ENCODE data around the gene SYN1. TPM values are rescaled to one million over a fixed set of nuclear protein-coding genes. Genes with fewer than 3 reads are reported as not detected.

SYN1 gene
- total and polyA plus RNA-seq, 12 donors = 0.12 to 16.5 (median 3.8) TPM; not detected in 1

- no peak for DNase-seq
- peaks cover 0 to 14% of the 10 kb centered on the region in 2 donors for H3K36me3 ChIP-seq (replicated peaks in 1 of 2)
- WGBS, 4 donors = 57 to 67% (median 61%) methylated on average over 12 of the region's 12 CpGs
- intact Hi-C loops (cut with DNase I) = loop anchor here in 1 of 2 donors (10.0 kb wide), 1 partner anchor 80 kb away; the partner anchor contains the start of gene ARAF
- H3K27me3 ChIP-seq = no peaks in the 10 kb centered on the region
- no peak overlapping the region for H3K4me3 ChIP-seq
- H3K4me1 ChIP-seq (replicated peaks in 1 of 2) = peaks cover 0 to 16% of the 10 kb centered on the region in 2 donors
- TF ChIP-seq POLR2A (IDR thresholded peaks at IDR 0.05) = no peak
- TF ChIP-seq, protein P1, sequence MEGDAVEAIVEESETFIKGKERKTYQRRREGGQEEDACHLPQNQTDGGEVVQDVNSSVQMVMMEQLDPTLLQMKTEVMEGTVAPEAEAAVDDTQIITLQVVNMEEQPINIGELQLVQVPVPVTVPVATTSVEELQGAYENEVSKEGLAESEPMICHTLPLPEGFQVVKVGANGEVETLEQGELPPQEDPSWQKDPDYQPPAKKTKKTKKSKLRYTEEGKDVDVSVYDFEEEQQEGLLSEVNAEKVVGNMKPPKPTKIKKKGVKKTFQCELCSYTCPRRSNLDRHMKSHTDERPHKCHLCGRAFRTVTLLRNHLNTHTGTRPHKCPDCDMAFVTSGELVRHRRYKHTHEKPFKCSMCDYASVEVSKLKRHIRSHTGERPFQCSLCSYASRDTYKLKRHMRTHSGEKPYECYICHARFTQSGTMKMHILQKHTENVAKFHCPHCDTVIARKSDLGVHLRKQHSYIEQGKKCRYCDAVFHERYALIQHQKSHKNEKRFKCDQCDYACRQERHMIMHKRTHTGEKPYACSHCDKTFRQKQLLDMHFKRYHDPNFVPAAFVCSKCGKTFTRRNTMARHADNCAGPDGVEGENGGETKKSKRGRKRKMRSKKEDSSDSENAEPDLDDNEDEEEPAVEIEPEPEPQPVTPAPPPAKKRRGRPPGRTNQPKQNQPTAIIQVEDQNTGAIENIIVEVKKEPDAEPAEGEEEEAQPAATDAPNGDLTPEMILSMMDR (IDR thresholded peaks at IDR 0.05) = peak in 5 of 6 experiments; percentile 9 to 53 (median 38)
- H3K27ac ChIP-seq = peak overlapping the region in 2 of 5 donors; percentile 21 to 79
- no peaks in the 10 kb centered on the region for H3K9me3 ChIP-seq (replicated peaks in 1 of 3)
Measured at GRCh38 chrX:47644557-47645091, 25.0 kb upstream of the SYN1 start.

GRCh38 chrX:47643926-47644325 lies 24.3 kb upstream of the SYN1 start:
- no peaks in the 10 kb centered on the region for H3K27me3 ChIP-seq
- intact Hi-C loops (cut with DNase I) = loop anchor here in 1 of 2 donors (10.0 kb wide), 1 partner anchor 79 kb away; the partner anchor contains the start of gene ARAF
- 25 to 44% (median 31%) methylated on average over 2 of the region's 2 CpGs for WGBS, 4 donors
- peak overlapping the region in 1 of 5 donors; percentile 10 for H3K27ac ChIP-seq
- H3K4me3 ChIP-seq = no peak overlapping the region
- H3K36me3 ChIP-seq (replicated peaks in 1 of 2) = peaks cover 0 to 18% of the 10 kb centered on the region in 2 donors
- TF ChIP-seq, protein P1 (IDR thresholded peaks at IDR 0.05) = peak; percentile 7 to 48 (median 44)
- TF ChIP-seq POLR2A (IDR thresholded peaks at IDR 0.05) = no peak
- H3K9me3 ChIP-seq (replicated peaks in 1 of 3) = no peaks in the 10 kb centered on the region
- peaks cover 0 to 14% of the 10 kb centered on the region in 2 donors for H3K4me1 ChIP-seq (replicated peaks in 1 of 2)
- DNase-seq = no peak

- intact Hi-C loops (cut with DNase I) = no loop called here
- 85 to 92% (median 89%) methylated on average over 4 to 14 of the region's 14 CpGs for WGBS, 4 donors
Measured at GRCh38 chrX:47638816-47639215, 19.2 kb upstream of the SYN1 start.

DNA sequence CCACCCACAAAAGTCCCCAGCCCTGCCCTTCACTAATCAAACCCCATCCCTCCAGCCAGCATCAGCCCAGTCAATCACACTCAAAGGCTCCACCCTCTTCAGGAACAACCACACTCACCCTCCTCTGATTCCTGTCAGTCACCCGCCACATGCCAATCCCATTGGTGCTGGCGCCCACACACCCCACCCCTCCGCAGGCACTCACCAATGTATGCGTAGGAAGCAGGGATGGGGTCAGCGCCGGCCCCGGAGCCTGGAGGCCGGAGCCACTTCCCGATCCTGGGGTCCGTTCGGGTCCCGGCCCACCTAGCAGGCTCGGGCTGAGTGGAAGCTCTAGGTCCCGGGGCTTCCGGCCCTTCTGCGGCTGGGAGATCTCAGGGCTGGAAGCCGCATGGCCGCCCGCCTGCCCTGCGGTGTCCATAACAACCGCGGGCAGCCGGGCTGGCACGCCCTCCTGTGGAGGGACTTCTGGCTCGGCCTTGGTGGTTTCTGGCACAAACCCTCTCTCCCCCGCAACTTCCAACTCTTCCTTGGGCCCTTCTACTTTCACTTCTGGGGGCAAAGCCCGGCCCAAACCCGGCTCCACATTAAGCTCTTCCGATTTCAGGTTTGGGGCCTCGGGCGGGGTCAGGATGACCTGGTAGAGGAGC lies 18.0 kb upstream of the SYN1 start:
- Histone ChIP-seq H3K4me3 (peak overlapping the region in 1 of 4 donors; percentile 19), H3K9me3 (replicated peaks in 1 of 3) (no peaks in the 10 kb centered on the region), H3K27ac (no peak overlapping the region), H3K36me3 (replicated peaks in 1 of 2) (peaks cover 0 to 35% of the 10 kb centered on the region in 2 donors), H3K27me3 (no peaks in the 10 kb centered on the region), H3K4me1 (replicated peaks in 1 of 2) (no peaks in the 10 kb centered on the region)
- intact Hi-C loops (cut with DNase I) = no loop called here
- peak in 4 of 7 donors; percentile 32 to 75 (median 37) for DNase-seq
- 52 to 79% (median 57%) methylated on average over 6 to 31 of the region's 31 CpGs for WGBS, 4 donors
- TF ChIP-seq, protein P1 (IDR thresholded peaks at IDR 0.05) = peak in 2 of 6 experiments; percentile 9 to 28
- TF ChIP-seq POLR2A (IDR thresholded peaks at IDR 0.05) = no peak

More at GRCh38 chrX:47638816-47639215, 19.2 kb upstream of the SYN1 start:
- peaks cover 0 to 35% of the 10 kb centered on the region in 2 donors for H3K36me3 ChIP-seq (replicated peaks in 1 of 2)
- H3K27me3 ChIP-seq = no peaks in the 10 kb centered on the region
- no peak overlapping the region for H3K27ac ChIP-seq
- TF ChIP-seq, protein P1 (IDR thresholded peaks at IDR 0.05) = no peak
- no peak for TF ChIP-seq POLR2A (IDR thresholded peaks at IDR 0.05)
- H3K4me1 ChIP-seq (replicated peaks in 1 of 2) = peaks cover 0 to 1% of the 10 kb centered on the region in 2 donors
- no peak overlapping the region for H3K4me3 ChIP-seq
- H3K9me3 ChIP-seq (replicated peaks in 1 of 3) = no peaks in the 10 kb centered on the region
- no peak for DNase-seq
